Stimulated activated CD4-positive, alpha-beta T cell treated with anti-CD3 and anti-CD28 coated beads, Interleukin-2, amount 100 ng/mL, for 48 hours (primary cell): Measurements from ENCODE around the gene PSAPL1.

Experiments
- DNase-seq, 2 donors: peaks; one replicate each; pipeline ENCODE4 v3.0.0-alpha.2; 2020

PSAPL1 gene

GRCh38 chr4:7416745-7417432 is 17.8 kb downstream of the PSAPL1 start:
- no peak for DNase-seq

GRCh38 chr4:7415927-7416686 is 18.6 kb downstream of the PSAPL1 start:
- DNase-seq = no peak

- DNase-seq = no peak
Measured at GRCh38 chr4:7414736-7415510, 19.8 kb downstream of the PSAPL1 start.

- no peak for DNase-seq
Measured at GRCh38 chr4:7414046-7414445, 20.7 kb downstream of the PSAPL1 start.

GRCh38 chr4:7412554-7412912 is 22.2 kb downstream of the PSAPL1 start:
- DNase-seq = no peak

- DNase-seq = no peak
Measured at GRCh38 chr4:7411896-7412553, 22.7 kb downstream of the PSAPL1 start.

- no peak for DNase-seq
Measured at GRCh38 chr4:7411491-7411890, 23.2 kb downstream of the PSAPL1 start.

GRCh38 chr4:7410446-7410845 is 24.3 kb downstream of the PSAPL1 start:
- no peak for DNase-seq

- DNase-seq = no peak
Measured at GRCh38 chr4:7408166-7408565, 26.6 kb downstream of the PSAPL1 start.

GRCh38 chr4:7403001-7403400 is 31.7 kb downstream of the PSAPL1 start:
- no peak for DNase-seq

- DNase-seq = no peak
Measured at GRCh38 chr4:7402526-7402925, 32.2 kb downstream of the PSAPL1 start.

GRCh38 chr4:7400671-7401298 is 33.9 kb downstream of the PSAPL1 start:
- DNase-seq = no peak

GRCh38 chr4:7399440-7400234 is 35.1 kb downstream of the PSAPL1 start:
- no peak for DNase-seq

- no peak for DNase-seq
Measured at GRCh38 chr4:7398788-7399439, 35.8 kb downstream of the PSAPL1 start.

- no peak for DNase-seq
Measured at GRCh38 chr4:7398104-7398423, 36.7 kb downstream of the PSAPL1 start.

GRCh38 chr4:7397206-7398103 is 37.3 kb downstream of the PSAPL1 start:
- no peak for DNase-seq

- no peak for DNase-seq
Measured at GRCh38 chr4:7396186-7396910, 38.4 kb downstream of the PSAPL1 start.

- no peak for DNase-seq
Measured at GRCh38 chr4:7395645-7396044, 39.1 kb downstream of the PSAPL1 start.

- DNase-seq = no peak
Measured at GRCh38 chr4:7394681-7395451, 39.9 kb downstream of the PSAPL1 start.
